ENCODE measurements around the gene DHFR2.
A peak's percentile ranks its signal among the peaks of the same experiment; 100 is the strongest.

DNA sequence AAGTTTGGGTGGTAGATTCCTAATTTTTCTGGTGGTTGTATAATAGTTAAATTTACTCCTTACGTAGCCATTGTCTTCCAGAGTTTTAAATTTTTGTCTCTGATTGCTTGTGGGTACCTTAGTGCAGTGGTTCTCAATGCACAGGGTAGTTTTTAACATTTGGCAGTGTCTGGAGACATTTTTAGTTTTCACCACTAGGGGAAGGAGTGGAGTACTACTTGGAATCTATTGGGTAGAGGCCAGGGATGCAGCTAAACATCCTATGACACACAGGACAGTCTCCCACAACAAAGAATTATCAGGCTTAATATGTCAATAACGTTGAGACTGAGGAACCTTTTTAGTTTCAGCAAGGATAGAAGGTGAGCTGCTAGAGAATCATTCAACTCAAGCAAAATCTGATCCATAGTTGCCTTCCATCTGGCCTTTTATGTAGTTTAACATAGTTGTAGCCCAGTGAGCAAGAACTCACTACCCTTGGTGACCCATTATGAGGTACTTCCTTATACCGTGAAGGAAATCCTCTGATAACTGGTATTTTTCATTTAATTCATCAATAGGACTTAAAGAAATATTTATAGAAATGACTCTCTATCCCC lies 25.7 kb downstream of the DHFR2 start:
- TF ChIP-seq, protein P1, sequence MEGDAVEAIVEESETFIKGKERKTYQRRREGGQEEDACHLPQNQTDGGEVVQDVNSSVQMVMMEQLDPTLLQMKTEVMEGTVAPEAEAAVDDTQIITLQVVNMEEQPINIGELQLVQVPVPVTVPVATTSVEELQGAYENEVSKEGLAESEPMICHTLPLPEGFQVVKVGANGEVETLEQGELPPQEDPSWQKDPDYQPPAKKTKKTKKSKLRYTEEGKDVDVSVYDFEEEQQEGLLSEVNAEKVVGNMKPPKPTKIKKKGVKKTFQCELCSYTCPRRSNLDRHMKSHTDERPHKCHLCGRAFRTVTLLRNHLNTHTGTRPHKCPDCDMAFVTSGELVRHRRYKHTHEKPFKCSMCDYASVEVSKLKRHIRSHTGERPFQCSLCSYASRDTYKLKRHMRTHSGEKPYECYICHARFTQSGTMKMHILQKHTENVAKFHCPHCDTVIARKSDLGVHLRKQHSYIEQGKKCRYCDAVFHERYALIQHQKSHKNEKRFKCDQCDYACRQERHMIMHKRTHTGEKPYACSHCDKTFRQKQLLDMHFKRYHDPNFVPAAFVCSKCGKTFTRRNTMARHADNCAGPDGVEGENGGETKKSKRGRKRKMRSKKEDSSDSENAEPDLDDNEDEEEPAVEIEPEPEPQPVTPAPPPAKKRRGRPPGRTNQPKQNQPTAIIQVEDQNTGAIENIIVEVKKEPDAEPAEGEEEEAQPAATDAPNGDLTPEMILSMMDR (IDR thresholded peaks at IDR 0.05), result peak in 2 of 4 experiments; percentile 17 to 26
- TF ChIP-seq POLR2A (IDR thresholded peaks at IDR 0.05) (no peak), POLR2AphosphoS5 (IDR thresholded peaks at IDR 0.05) (no peak)

Data from sigmoid colon (tissue), 4 donors.